ENCODE measurements around the gene SLC37A4. TPM values are rescaled to one million over a fixed set of nuclear protein-coding genes. Genes with fewer than 3 reads are reported as not detected.

The SLC37A4 gene
- total and polyA plus RNA-seq, 2 of the 13 experiments (the other 11 are each of a cell fraction or from before 2014, with no cell fraction given), result 43.0 to 56.1 TPM

GRCh38 chr11:118997627-118998387 lies 32.9 kb downstream of the SLC37A4 start, which contains the start of gene CENATAC (continued):
- TF ChIP-seq, protein P1, sequence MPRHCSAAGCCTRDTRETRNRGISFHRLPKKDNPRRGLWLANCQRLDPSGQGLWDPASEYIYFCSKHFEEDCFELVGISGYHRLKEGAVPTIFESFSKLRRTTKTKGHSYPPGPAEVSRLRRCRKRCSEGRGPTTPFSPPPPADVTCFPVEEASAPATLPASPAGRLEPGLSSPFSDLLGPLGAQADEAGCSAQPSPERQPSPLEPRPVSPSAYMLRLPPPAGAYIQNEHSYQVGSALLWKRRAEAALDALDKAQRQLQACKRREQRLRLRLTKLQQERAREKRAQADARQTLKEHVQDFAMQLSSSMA (CRISPR knock-in tag; IDR thresholded peaks at IDR 0.05), result peak; percentile 91; the same call in 1 of the 2 replicates
- TF ChIP-seq ZNF597 (CRISPR knock-in tag; IDR thresholded peaks at IDR 0.05) (no peak), FOSL2 (CRISPR knock-in tag; IDR thresholded peaks at IDR 0.05) (no peak; the same call in 1 of the 2 replicates), ERF (CRISPR knock-in tag; IDR thresholded peaks at IDR 0.05) (peak; percentile 59), ZNF883 (CRISPR knock-in tag; IDR thresholded peaks at IDR 0.05; ENCODE audit: not compliant biosample characterization) (peak; percentile 65), PHF8 (CRISPR knock-in tag; IDR thresholded peaks at IDR 0.05) (peak; percentile 94), ZNF549 (CRISPR knock-in tag; IDR thresholded peaks at IDR 0.05) (no peak), ZNF224 (CRISPR knock-in tag; IDR thresholded peaks at IDR 0.05) (peak; percentile 98), ISX (CRISPR knock-in tag; conservative IDR thresholded peaks at IDR 0.05) (no peak), ZNF747 (CRISPR knock-in tag; IDR thresholded peaks at IDR 0.05; ENCODE audit: borderline replicate concordance) (no peak; the same call in 1 of the 2 replicates), PATZ1 (CRISPR knock-in tag; IDR thresholded peaks at IDR 0.05) (peak; percentile 51; the same call in 1 of the 2 replicates), LBX2 (CRISPR knock-in tag; IDR thresholded peaks at IDR 0.05; ENCODE audit: borderline replicate concordance) (no peak)
- TF ChIP-seq, protein P2, sequence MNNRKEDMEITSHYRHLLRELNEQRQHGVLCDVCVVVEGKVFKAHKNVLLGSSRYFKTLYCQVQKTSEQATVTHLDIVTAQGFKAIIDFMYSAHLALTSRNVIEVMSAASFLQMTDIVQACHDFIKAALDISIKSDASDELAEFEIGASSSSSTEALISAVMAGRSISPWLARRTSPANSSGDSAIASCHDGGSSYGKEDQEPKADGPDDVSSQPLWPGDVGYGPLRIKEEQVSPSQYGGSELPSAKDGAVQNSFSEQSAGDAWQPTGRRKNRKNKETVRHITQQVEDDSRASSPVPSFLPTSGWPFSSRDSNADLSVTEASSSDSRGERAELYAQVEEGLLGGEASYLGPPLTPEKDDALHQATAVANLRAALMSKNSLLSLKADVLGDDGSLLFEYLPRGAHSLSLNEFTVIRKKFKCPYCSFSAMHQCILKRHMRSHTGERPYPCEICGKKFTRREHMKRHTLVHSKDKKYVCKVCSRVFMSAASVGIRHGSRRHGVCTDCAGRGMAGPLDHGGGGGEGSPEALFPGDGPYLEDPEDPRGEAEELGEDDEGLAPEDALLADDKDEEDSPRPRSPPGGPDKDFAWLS (CRISPR knock-in tag; IDR thresholded peaks at IDR 0.05; ENCODE audit: borderline replicate concordance), result no peak
- TF ChIP-seq, protein P3, sequence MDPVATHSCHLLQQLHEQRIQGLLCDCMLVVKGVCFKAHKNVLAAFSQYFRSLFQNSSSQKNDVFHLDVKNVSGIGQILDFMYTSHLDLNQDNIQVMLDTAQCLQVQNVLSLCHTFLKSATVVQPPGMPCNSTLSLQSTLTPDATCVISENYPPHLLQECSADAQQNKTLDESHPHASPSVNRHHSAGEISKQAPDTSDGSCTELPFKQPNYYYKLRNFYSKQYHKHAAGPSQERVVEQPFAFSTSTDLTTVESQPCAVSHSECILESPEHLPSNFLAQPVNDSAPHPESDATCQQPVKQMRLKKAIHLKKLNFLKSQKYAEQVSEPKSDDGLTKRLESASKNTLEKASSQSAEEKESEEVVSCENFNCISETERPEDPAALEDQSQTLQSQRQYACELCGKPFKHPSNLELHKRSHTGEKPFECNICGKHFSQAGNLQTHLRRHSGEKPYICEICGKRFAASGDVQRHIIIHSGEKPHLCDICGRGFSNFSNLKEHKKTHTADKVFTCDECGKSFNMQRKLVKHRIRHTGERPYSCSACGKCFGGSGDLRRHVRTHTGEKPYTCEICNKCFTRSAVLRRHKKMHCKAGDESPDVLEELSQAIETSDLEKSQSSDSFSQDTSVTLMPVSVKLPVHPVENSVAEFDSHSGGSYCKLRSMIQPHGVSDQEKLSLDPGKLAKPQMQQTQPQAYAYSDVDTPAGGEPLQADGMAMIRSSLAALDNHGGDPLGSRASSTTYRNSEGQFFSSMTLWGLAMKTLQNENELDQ (CRISPR knock-in tag; IDR thresholded peaks at IDR 0.05; ENCODE audit: borderline replicate concordance), result no peak
- TF ChIP-seq, protein P4, sequence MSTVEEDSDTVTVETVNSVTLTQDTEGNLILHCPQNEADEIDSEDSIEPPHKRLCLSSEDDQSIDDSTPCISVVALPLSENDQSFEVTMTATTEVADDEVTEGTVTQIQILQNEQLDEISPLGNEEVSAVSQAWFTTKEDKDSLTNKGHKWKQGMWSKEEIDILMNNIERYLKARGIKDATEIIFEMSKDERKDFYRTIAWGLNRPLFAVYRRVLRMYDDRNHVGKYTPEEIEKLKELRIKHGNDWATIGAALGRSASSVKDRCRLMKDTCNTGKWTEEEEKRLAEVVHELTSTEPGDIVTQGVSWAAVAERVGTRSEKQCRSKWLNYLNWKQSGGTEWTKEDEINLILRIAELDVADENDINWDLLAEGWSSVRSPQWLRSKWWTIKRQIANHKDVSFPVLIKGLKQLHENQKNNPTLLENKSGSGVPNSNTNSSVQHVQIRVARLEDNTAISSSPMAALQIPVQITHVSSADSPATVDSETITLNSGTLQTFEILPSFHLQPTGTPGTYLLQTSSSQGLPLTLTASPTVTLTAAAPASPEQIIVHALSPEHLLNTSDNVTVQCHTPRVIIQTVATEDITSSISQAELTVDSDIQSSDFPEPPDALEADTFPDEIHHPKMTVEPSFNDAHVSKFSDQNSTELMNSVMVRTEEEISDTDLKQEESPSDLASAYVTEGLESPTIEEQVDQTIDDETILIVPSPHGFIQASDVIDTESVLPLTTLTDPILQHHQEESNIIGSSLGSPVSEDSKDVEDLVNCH (CRISPR knock-in tag; IDR thresholded peaks at IDR 0.05), result no peak

Measured in HepG2 (cell line).